HG02759 (cell line): ENCODE data around the gene ITGAE.
"Not testable (repeated sequence)": the region's sequence is repeated elsewhere in the genome, so short reads cannot be mapped to it uniquely, and the experiment has no call there.

Experiments
- ATAC-seq: cut with Tn5 transposase; IDR thresholded peaks from one replicate; pipeline ENCODE4 v1.9.1; 2021; ENCODE audit warnings: mild to moderate bottlenecking, moderate library complexity; ENCODE audit not compliant: unreplicated experiment

Gene ITGAE

DNA sequence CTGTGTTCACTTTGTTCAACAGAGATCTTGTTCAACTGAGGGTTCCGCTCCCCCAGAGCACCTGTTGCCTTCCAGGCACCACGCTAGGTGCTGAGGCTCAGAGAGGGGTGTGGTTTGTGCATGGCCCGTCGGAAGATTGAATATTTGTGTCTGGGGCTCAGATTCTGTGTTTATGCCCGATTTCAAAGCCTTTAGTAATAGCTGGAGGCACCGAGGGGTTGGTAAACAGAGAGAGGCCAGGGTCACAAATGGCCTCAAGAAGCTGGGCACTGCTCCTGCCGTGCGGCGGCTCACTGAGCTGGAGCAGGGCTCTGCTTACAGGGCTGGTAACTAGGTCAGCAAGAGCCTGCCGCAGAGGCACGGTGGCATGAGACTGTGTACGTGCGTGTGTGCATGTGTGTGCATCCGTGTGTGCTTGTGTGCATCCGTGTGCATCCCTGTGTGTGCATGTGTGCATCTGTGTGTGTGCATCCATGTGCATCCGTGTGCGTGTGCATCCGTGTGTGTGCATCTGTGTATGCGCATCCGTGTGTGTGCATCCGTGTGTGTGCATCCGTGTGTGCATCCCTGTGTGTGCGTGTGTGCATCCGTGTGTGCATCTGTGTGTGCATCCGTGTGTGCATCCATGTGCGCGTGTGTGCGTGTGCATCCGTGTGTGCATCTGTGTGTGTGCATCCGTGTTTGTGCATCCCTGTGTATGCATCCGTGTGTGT lies 5.4 kb downstream of the ITGAE start:
- no peak for ATAC-seq

DNA sequence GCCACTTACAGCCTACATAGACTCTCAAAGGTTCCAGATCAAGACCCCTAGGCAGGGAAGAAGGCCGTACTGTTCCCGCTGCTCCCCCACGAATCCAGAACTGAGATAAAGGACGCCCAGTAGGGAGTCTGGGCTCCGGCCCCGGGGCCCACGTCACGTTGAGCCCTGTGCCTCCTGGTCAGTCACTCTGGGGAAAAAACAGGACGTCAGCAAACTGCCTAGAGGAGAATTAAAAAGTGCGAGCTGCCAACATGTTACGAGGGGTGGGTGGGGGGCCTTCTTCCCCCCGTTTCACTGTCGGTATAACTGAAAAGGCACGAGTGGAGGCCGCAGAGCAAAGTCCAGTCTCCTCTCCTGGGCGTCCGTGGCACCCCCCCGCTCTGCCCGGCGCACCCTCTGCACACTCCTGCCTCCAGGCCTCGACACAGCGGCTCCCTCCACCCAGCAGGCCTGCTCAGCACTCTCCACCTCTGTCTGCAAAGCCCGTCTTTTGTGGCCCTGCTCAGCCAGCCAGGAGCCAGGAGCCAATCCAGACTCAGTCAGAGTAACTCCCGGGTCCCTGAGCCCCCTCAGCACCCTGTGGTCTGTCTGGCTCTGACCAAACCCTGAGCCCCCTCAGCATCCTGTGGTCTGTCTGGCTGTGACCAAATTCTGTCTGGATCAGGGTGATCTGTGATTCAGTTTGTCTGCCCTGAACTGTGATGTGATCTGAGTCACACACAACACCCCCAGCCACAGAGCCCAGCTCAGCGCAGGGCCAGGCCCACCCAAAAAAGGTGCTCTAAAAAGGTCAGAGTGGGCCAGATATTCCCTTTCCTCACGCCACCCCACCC lies 6.2 kb downstream of the ITGAE start:
- ATAC-seq, result no peak

DNA sequence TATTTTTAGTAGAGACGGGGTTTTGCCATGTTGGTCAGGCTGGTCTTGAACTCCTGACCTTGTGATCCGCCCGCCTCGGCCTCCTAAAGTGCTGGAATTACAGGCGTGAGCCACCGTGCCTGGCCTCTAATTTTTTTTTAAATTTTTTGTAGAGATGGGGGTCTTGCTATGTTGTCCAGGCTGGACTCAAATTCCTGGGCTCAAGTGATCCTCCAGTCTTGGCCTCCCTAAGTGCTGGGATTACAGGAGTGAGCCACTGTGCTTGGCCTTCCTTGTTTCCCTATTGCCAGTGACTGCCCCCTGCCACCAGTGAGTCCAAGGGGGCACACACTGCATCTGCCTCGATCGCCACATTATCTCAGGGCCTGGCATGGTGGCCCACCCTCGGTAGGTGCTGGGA lies 6.8 kb downstream of the ITGAE start:
- not testable (repeated sequence) for ATAC-seq

DNA sequence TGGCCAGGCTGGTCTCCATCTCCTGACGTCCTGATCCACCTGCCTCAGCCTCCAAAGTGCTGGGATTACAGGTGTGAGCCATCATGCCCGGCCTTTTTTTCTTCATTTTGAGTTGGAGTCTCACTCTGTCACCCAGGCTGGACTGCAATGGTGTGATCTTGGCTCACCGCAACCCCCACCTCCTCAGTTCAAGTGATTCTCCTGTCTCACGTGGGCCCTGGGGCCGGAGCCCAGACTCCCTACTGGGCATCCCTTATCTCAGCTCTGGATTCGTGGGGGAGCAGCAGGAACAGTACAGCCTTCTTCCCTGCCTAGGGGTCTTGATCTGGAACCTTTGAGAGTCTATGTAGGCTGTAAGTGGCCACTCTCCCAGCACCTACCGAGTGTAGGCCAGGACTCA lies 7.7 kb downstream of the ITGAE start:
- not testable (repeated sequence) for ATAC-seq

DNA sequence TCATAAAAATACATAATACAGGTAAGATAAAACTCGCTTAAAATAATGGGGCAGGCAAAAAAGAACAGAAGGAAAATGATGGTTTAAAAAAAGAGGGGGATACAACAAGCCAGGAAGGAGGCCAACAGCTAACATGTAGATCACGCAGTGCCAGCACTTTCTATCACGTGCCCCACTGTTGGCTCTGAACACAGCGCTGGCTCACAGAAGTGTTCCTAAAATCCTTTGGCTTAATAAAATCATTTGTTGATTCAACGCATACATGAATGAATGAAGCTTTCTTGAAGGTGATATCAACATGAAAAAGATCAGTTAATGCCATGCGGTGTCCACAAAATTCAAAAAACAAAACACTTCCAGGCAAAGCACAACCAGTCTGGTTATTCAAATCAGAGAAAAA lies 8.5 kb downstream of the ITGAE start:
- ATAC-seq, result no peak

DNA sequence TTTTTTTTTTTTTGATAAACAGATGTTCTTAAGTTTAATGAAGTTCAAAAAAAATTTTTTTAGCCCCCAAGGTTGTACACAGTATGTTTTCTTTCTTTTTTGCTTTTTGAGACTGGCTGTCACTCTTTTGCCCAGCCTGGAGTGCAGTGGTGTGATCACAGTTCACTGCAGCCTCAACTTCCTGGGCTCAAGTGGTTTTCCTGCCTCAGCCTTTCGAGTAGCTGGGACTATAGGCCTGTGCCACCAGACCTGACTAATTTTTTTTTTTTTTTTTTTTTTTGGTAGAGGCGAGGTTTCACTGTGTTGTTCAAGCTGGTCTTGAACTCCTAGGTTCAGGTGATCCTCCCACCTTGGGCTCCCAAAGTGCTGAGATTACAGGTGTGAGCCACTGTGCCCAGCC lies 12.8 kb downstream of the ITGAE start:
- no peak for ATAC-seq

DNA sequence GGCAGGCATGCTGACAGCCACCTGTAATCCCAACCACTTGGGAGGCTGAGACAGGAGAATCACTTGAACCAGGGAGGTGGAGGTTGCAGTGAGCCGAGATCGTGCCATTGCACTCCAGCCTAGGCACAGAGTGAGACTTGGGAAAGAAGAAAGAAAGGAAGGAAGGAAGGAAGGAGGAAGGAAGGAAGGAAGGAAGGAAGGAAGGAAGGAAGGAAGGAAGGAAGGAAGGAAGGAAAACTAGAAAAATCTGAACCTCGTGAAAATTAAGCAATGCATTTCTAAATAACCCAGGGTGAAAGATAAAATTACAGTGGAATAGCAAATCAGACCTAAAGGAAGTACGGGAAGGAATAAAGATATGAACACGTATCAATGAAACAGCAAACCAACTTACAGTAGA lies 15.7 kb downstream of the ITGAE start:
- not testable (repeated sequence) for ATAC-seq

DNA sequence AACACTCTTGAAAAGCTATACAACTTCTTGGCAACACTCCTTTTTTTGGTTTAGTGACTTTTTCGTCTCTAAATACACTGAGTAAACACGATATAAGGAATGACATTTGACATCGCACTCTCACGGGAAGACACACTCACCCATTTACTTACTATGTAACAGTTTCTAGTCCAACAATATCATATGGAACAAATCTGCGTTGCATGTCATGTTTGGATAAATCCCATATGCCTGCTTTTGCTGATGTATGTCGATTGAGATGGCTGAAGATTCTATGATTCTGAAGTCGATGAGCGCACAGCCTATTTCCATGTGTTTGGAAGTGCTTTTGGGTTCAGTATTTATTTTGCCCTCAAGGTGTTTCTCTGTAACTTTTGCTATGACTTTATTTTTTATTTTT lies 18.2 kb downstream of the ITGAE start:
- no peak for ATAC-seq

DNA sequence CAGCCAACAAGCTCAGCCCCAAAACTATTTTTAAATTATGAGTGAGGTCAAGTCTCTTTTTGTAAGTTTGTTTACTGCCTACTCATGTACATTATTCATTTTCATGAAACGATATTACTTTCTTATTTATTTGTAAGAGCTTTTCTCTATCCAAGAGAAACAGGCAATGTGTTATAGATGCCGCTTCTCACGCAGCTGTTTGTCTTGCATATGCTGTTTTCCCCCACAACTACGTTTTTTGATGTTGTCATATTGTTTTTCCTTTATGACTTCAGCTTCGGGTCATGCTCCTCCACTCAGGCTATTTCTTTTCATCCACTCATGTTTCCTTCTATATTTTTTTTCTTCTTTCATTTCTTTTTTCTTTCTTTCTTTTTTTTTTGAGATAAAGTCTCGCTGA lies 20.0 kb downstream of the ITGAE start:
- ATAC-seq, result no peak

DNA sequence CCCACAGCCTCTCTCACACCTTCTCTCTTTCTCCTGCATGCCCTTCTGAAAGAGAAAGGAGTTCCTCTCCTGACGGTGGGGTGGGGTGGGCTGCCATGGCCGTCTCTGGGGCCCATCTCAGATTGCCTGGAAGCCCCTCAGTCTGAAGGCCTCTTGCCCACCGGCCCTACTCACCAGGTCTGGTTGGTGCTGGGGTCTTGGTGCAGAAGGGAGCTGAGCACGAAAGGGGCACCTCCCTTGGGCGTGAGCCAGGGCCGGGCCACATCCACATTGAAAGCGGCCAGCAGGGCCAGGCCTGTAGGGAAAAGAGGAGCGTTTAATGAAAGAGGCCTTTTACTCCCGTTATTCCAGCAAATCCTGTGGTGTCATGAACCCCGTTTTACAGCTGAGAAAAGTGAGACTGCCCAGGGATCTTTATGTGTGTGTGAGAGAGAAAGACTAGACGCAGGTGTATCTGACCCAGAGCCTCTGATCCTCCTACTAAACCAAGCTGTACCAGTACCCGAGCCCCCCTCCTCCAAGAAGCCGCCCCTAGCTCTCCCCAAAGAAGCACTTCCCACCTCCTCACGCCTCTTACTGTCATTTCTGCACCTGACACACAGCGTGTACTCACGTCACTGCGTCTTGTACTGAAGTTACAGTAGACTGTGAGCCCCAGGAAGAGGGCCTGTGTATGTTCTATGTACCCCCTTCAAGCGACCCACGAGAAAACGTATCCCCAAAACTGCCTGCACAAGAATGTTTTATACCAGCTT lies 23.4 kb downstream of the ITGAE start:
- ATAC-seq, result no peak

DNA sequence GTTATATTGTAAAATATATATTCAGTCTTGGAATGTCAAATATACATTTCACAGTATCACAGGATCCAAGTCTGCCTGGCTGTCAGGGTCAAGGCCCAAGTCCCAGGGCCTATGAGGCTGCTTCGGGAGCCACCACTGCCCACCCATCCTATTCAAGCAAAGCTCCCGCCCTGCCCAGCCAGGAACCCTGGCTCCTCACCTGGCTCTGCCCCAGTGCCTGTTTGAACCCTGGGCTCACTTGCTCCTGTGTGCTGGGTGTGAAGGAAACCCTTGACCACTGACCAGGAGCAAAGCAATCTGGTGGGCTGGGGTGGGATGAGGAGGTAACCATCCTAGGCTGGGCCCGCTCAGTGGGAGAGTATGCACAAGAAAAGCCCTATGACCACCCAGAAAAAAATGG lies 27.0 kb downstream of the ITGAE start:
- ATAC-seq, result no peak

DNA sequence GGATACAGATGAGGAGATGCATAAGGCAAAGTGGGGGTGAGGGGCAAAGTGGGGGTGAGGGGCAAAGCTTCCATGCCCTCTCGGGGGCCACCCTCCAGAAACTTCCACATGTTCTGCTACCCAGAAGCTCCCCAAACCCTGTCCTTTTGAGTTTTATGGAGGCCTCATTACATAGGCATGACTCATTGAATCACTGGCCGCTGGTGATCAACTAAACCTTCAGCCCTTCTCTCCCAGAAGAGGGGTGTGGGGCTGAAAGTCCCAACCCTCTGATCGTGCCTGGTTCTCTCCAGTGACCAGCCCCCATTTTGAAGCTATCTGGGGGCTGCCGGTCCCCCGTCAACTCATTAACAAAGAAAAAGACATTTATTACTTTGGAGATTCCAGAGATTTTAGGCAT lies 27.5 kb downstream of the ITGAE start:
- no peak for ATAC-seq

DNA sequence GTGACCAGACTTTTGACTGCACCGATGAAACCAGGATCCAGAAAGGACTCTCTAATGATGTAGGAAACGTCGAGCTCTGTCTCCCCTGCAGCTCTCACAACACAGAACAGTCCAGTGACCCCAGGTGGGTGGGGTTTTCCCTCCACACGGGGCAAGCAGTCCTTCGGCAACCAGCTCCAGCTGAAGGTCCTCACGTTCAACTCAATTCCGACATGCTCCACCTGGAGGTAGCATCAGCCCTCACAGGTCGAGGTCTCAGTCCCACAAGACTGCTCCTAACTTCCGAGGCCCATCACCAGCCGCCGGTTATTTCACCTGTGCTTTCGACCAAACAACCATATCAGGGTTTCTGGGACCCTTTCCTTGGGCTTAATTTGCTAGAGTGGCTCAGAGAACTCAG lies 28.2 kb downstream of the ITGAE start:
- no peak for ATAC-seq

DNA sequence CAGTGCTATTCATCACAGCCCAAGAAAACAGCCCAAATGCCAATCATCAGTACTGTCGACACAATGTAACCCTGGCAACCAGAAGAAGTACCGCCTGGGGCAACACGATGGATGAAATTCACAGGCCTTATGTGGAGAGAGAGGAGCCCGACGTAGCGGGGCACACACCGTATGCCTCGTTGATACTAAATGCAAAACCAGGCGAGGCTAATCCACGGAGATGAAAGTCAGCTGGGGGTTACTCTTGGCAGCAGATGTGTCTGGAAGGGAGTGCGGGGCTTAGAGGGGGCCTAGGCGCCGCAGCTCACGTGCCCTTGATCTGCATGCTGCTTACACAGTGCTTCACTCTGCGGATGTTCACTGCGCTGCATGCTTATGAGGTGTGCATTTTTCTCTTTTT lies 29.8 kb downstream of the ITGAE start:
- no peak for ATAC-seq

DNA sequence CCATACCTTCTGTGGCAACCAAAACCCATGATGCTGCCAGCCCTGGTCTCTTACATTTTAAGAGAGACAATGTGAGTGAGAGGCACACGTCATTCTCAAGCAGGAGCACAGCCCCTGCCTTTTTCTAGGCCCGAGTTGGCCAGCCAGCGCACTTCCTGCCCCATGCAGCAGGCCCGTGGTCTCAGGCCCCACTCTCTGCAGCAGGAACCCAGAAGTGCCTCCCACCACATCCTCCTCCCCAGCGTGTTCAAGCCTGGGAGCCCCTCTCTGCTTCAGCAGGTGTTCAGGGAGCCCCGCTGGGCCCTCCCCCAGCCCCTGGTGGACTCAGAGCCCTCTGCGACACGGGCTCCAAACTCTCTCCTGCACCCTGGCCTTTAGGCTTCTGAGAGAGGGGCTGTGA lies 30.5 kb downstream of the ITGAE start:
- ATAC-seq, result peak; percentile 55

DNA sequence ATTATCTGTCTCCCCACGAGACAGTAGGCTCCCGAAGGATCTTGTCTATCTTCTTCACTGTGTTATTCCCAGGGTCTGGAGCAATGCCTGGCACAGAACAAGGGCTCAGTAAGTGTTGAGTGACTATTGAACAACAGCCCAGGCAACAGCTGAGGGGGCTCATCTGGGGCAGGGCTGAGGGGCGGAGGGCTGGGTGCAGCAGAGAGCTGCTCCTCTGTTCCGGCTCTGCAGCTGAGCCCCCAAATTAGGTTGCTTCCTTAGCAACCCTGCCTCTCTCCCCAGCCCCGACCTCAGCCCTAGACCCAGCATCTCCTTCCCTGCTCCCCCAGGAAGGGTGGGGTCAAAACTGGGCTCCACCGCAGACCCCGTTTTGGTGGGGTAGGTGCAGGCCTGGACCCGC lies 32.2 kb downstream of the ITGAE start:
- ATAC-seq, result no peak

DNA sequence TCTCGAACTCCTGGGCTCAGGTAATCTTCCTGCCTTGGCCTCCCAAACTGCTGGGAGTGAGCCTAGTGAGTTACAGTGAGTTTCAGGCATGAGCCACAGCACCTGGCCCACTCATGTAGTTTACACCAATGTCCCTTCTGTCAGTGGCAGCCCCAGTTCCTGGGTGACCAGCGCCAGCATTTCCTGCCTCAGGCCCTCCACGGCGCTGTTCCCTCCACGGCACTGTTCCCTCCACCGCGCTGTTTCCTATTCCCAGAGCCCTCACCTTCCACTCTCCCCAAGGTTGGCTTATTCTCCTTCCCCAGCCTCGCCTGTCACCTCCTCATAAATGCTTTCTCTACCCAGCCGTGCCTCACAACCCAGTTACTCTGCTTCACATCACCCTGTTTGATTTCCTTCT lies 32.6 kb downstream of the ITGAE start:
- no peak for ATAC-seq

DNA sequence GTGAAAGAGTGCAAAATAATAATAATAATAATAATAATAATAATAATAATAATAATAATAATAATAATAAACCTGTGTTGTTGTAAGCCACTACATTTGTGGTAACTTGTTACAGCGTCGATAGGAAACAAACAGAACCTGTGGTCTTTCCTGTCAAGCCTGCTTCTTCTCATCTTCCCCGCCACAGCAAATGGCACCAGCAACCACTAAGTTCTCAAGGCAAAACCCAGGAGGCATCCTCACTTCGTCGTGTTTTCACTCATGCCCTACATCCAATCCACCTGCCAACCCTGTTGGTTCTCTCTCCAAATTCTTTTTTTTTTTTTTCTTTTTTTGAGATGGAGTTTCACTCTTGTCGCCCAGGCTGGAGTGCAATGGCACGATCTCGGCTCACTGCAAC lies 34.2 kb downstream of the ITGAE start:
- no peak for ATAC-seq

DNA sequence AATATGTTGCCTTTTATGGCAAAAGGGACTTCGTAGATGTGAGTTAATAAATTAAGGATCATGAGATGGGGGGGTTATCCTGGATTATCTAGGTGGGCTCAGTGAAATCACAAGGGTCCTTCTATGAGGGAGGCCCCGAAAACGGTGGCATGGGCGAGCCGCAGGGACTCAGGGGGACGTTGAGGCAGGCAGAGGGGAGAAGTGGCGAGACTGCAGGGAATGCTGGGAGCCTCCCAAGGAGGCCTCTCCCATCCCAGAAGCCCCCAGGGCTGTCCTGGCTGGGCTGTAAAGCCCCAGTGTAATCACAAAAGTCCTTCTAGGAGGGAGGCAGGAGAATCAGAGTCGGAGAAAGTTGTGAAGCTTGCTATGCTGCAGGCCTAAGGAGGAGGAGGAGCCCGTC lies 35.0 kb downstream of the ITGAE start:
- ATAC-seq, result no peak

DNA sequence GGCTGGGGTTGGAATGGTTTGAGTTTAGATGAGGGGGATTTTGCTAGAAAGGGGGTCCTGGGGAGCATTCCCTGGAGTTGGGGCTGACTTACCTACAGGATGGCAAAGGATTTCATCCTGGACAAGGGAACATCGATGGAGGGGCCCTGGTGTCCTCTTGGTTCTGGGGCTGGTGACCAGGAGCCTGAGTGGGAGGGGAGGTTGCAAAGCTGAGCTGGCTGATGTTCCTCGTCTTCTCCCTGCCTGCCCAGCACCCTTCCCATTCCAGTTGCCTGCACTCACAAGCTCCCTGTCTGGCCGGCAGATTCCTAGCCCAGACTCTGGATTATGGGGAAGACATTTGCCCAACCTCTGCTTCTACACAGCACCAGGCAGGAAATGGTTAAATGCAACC lies 37.2 kb downstream of the ITGAE start:
- no peak for ATAC-seq

DNA sequence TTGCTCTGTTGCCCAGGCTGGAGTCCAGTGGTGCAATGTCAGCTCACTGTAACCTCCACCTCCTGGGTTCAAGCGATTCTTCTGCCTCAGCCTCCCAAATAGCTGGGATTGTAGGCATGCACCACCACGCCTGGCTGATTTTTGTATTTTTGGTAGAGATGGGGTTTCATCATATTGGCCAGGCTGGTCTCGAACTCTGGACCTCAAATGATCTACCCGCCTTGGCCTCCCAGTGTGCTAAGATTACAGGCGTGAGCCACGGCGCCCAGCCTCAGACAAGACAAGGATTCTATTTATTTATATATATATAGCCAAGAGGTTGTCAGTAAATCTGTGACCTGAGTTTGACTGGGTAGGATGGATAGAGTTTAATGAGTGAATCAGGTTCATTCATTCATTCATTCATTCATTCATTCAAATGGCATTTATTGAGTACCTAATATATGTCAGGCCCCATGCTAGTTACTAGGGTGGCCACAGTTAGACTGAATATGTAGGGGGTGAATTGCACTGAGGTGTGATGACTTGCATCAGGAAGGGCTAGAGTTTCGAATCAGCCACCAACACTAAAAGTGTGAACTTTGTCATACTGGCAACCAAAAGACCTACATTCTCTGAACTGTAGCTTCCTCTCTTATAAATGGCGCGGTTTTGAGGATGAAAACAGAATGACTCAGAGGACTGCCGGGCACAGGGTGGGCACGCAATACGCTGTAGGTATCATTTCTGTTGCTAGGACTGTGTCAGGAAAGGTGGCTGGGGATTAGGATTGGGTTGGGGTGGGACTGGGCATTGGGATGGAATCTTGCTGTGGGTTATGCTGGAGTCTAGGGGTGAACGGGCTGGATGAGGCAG lies 37.8 kb downstream of the ITGAE start:
- peak; percentile 64 for ATAC-seq
